Neural cell (in vitro differentiated cells): ENCODE data around the gene DNER. TPM values are rescaled to one million over a fixed set of nuclear protein-coding genes. Genes with fewer than 3 reads are reported as not detected.
A peak's percentile ranks its signal among the peaks of the same experiment; 100 is the strongest.

Experiments
- H2AFZ ChIP-seq: fragments of 200-600, 300-800 bp; sonication (generic), shearing (Covaris generic); 2 replicates; pipeline ENCODE4 v1.6.0; 2014; ENCODE audit warnings: low read depth, mild to moderate bottlenecking, antibody characterized with exemption, low read length, moderate library complexity
- H3F3A ChIP-seq: fragments of 200-600 bp; shearing (Covaris generic); 2 replicates; pipeline ENCODE4 v1.6.1; 2016; ENCODE audit warnings: mild to moderate bottlenecking, moderate library complexity, mixed read lengths, antibody characterized with exemption, low read length; ENCODE audit not compliant: insufficient read depth, poor library complexity, severe bottlenecking
- H3K27ac ChIP-seq: fragments of 200-600, 300-800 bp; sonication (generic), shearing (Covaris generic); 2 replicates; pipeline ENCODE4 v1.5.1; 2014; ENCODE audit warnings: mild to moderate bottlenecking, low read length, moderate library complexity
- H3K27me3 ChIP-seq: fragments of 300-800, 200-600 bp; sonication (generic), shearing (Covaris generic); 2 replicates; pipeline ENCODE4 v1.6.0; 2014; ENCODE audit warnings: mild to moderate bottlenecking, low read depth, low read length, moderate library complexity; ENCODE audit not compliant: insufficient read depth
- H3K36me3 ChIP-seq: fragments of 300-800, 200-600 bp; sonication (generic), shearing (Covaris generic); 2 replicates; pipeline ENCODE4 v1.5.1; 2014; ENCODE audit warnings: mild to moderate bottlenecking, antibody characterized with exemption, low read length, moderate library complexity; ENCODE audit not compliant: insufficient read depth
- H3K4me2 ChIP-seq: fragments of 300-800, 200-600 bp; sonication (generic), shearing (Covaris generic); 2 replicates; pipeline ENCODE4 v1.6.0; 2014; ENCODE audit warnings: mild to moderate bottlenecking, low read length
- H3K4me3 ChIP-seq: fragments of 300-800, 200-600 bp; sonication (generic), shearing (Covaris generic); 2 replicates; pipeline ENCODE4 v1.5.1; 2014; ENCODE audit warnings: mild to moderate bottlenecking, low read length, moderate library complexity
- H3K79me2 ChIP-seq: fragments of 200-600 bp; shearing (Covaris generic); replicated peaks from 2 replicates; pipeline ENCODE4 v1.6.0; 2014; ENCODE audit warnings: mild to moderate bottlenecking, low read length, moderate library complexity; ENCODE audit not compliant: insufficient read depth
- H3K9ac ChIP-seq: fragments of 300-800, 200-600 bp; sonication (generic), shearing (Covaris generic); 2 replicates; pipeline ENCODE4 v1.6.1; 2016; ENCODE audit warnings: mild to moderate bottlenecking, low read length, mixed read lengths
- H3K9me2 ChIP-seq: fragments of 200-600 bp; shearing (Covaris generic); 2 replicates; pipeline ENCODE4 v1.6.1; 2016; ENCODE audit warnings: mild to moderate bottlenecking, low read length, mixed read lengths; ENCODE audit not compliant: insufficient read depth
- H3K9me3 ChIP-seq: fragments of 200-600, 300-800 bp; sonication (generic), shearing (Covaris generic); 2 replicates; pipeline ENCODE4 v1.6.1; 2016; ENCODE audit warnings: mild to moderate bottlenecking, mixed run types, low read length, moderate library complexity, mixed read lengths
- H4K20me1 ChIP-seq: fragments of 200-600 bp; shearing (Covaris generic); 2 replicates; pipeline ENCODE4 v1.6.1; 2016; ENCODE audit warnings: mild to moderate bottlenecking, mixed run types; ENCODE audit not compliant: insufficient read depth
- EP300 ChIP-seq: fragments of 450-650 bp; conservative IDR thresholded peaks from 2 replicates; pipeline ENCODE4 v1.6.1; 2014; ENCODE audit warnings: antibody characterized with exemption, mild to moderate bottlenecking, moderate library complexity; ENCODE audit not compliant: poor library complexity, severe bottlenecking
- EZH2 ChIP-seq: fragments of 200-600, 300-800 bp; shearing (Covaris generic), sonication (generic); IDR thresholded peaks from 2 replicates; pipeline ENCODE4 v1.6.1; 2014; ENCODE audit warnings: antibody characterized with exemption, low read length, borderline replicate concordance, mild to moderate bottlenecking; ENCODE audit not compliant: insufficient read depth, poor library complexity, severe bottlenecking
- MXI1 ChIP-seq: fragments of 450-650 bp; conservative IDR thresholded peaks from 2 replicates; pipeline ENCODE4 v1.6.1; 2014; ENCODE audit warnings: antibody characterized with exemption, mild to moderate bottlenecking; ENCODE audit not compliant: poor library complexity, severe bottlenecking
- POLR2AphosphoS5 ChIP-seq: IDR thresholded peaks from 2 replicates; pipeline ENCODE4 v1.6.1; 2012
- RAD21 ChIP-seq: fragments of 450-650 bp; conservative IDR thresholded peaks from 2 replicates; pipeline ENCODE4 v1.6.1; 2014; ENCODE audit warnings: antibody characterized with exemption, mild to moderate bottlenecking, moderate library complexity
- SMC3 ChIP-seq: fragments of 450-650 bp; conservative IDR thresholded peaks from 2 replicates; pipeline ENCODE4 v1.6.1; 2014; ENCODE audit warnings: antibody characterized with exemption, mild to moderate bottlenecking, moderate library complexity; ENCODE audit not compliant: poor library complexity
- TAF1 ChIP-seq: IDR thresholded peaks from 2 replicates; pipeline ENCODE4 v1.6.1; 2012; ENCODE audit warnings: low read depth
- polyA plus RNA-seq: library from polyadenylated mRNA; depleted of rRNA; stranded (reverse); fragments of >200 nt; gene quantifications from 2 replicates; pipeline ENCODE4 v1.2.3, GENCODE V29; 2014
- TF ChIP-seq, protein P1 (sequence below): IDR thresholded peaks from 2 replicates; pipeline ENCODE4 v1.6.1; 2012; ENCODE audit warnings: borderline replicate concordance
- TF ChIP-seq, protein P2 (sequence below): fragments of 450-650 bp; IDR thresholded peaks from 2 replicates; pipeline ENCODE4 v1.5.1; 2014; ENCODE audit warnings: antibody characterized with exemption, mild to moderate bottlenecking, moderate library complexity; ENCODE audit not compliant: poor library complexity, severe bottlenecking

DNER gene
- polyA plus RNA-seq, 1 donor from 2014 or later, result 310 TPM

DNA sequence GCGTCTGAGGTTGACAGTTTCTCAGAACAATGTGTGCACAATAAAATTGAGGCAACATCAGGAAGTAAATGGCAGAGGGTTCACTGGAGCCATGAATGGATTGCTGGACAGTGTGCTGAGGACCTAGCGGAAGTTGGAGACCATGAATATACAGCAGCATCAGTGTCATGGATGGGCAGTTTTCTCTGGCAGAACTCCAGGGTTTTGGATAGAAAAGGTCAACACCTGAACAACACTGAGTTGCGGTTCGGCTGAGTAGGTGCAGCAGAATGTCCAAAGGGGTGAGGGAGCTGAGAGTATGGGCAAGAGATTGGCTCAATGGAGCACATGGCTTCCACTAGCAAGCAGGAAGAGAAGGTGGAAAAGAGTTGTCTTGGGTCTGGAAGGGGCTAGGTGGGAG is 73.7 kb downstream of the DNER start:
- no peaks in the 10 kb centered on the region for H3K36me3 ChIP-seq
- TF ChIP-seq POLR2AphosphoS5 (no peak), SMC3 (no peak)

DNA sequence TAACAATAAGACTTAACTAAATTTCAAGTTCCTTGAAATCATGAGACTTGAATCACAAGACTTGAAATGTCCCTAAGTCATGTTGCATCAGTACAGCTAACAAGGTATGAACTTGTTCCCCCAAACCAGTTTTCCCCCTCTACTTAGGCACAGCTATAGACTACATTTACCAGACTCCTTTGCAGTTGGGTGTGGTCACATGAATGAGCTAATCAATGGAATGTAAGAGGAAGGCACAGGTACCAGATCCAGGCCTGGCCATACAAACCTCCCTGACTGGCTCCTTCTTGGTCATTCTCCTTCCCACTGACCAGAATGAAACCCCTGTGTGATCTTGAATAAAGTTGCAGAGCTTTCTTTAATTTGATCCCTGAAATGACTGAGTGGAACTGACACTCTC is 77.8 kb downstream of the DNER start:
- no peak for TF ChIP-seq RAD21
- TF ChIP-seq EZH2, result no peak
- no peak for TF ChIP-seq POLR2AphosphoS5
- no peak for TF ChIP-seq EP300
- no peak for TF ChIP-seq SMC3
- TF ChIP-seq MXI1, result no peak
- TF ChIP-seq, protein P1, sequence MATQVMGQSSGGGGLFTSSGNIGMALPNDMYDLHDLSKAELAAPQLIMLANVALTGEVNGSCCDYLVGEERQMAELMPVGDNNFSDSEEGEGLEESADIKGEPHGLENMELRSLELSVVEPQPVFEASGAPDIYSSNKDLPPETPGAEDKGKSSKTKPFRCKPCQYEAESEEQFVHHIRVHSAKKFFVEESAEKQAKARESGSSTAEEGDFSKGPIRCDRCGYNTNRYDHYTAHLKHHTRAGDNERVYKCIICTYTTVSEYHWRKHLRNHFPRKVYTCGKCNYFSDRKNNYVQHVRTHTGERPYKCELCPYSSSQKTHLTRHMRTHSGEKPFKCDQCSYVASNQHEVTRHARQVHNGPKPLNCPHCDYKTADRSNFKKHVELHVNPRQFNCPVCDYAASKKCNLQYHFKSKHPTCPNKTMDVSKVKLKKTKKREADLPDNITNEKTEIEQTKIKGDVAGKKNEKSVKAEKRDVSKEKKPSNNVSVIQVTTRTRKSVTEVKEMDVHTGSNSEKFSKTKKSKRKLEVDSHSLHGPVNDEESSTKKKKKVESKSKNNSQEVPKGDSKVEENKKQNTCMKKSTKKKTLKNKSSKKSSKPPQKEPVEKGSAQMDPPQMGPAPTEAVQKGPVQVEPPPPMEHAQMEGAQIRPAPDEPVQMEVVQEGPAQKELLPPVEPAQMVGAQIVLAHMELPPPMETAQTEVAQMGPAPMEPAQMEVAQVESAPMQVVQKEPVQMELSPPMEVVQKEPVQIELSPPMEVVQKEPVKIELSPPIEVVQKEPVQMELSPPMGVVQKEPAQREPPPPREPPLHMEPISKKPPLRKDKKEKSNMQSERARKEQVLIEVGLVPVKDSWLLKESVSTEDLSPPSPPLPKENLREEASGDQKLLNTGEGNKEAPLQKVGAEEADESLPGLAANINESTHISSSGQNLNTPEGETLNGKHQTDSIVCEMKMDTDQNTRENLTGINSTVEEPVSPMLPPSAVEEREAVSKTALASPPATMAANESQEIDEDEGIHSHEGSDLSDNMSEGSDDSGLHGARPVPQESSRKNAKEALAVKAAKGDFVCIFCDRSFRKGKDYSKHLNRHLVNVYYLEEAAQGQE, result no peak
- TF ChIP-seq TAF1, result no peak
- TF ChIP-seq, protein P2, sequence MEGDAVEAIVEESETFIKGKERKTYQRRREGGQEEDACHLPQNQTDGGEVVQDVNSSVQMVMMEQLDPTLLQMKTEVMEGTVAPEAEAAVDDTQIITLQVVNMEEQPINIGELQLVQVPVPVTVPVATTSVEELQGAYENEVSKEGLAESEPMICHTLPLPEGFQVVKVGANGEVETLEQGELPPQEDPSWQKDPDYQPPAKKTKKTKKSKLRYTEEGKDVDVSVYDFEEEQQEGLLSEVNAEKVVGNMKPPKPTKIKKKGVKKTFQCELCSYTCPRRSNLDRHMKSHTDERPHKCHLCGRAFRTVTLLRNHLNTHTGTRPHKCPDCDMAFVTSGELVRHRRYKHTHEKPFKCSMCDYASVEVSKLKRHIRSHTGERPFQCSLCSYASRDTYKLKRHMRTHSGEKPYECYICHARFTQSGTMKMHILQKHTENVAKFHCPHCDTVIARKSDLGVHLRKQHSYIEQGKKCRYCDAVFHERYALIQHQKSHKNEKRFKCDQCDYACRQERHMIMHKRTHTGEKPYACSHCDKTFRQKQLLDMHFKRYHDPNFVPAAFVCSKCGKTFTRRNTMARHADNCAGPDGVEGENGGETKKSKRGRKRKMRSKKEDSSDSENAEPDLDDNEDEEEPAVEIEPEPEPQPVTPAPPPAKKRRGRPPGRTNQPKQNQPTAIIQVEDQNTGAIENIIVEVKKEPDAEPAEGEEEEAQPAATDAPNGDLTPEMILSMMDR, result no peak
- H3F3A ChIP-seq, result no peaks in the 10 kb centered on the region
- no peak overlapping the region for H3K4me2 ChIP-seq
- no peak overlapping the region for H2AFZ ChIP-seq
- no peaks in the 10 kb centered on the region for H3K36me3 ChIP-seq
- H3K4me3 ChIP-seq, result no peak overlapping the region
- no peak overlapping the region for H3K27ac ChIP-seq
- no peaks in the 10 kb centered on the region for H4K20me1 ChIP-seq
- no peaks in the 10 kb centered on the region for H3K9me2 ChIP-seq
- H3K9ac ChIP-seq, result no peak overlapping the region
- H3K79me2 ChIP-seq, result peaks cover 17% of the 10 kb centered on the region
- no peaks in the 10 kb centered on the region for H3K27me3 ChIP-seq
- H3K9me3 ChIP-seq, result no peaks in the 10 kb centered on the region

More for the DNA sequence above, 73.7 kb downstream of the DNER start:
- Histone ChIP-seq H3K9me3 (no peaks in the 10 kb centered on the region), H3K4me2 (no peak overlapping the region), H3K9ac (no peak overlapping the region), H3K27me3 (no peaks in the 10 kb centered on the region), H3K4me3 (no peak overlapping the region), H3K79me2 (peaks cover 5% of the 10 kb centered on the region), H4K20me1 (no peaks in the 10 kb centered on the region), H3K27ac (no peak overlapping the region), H2AFZ (no peak overlapping the region), H3K9me2 (no peaks in the 10 kb centered on the region), H3F3A (no peaks in the 10 kb centered on the region)

DNA sequence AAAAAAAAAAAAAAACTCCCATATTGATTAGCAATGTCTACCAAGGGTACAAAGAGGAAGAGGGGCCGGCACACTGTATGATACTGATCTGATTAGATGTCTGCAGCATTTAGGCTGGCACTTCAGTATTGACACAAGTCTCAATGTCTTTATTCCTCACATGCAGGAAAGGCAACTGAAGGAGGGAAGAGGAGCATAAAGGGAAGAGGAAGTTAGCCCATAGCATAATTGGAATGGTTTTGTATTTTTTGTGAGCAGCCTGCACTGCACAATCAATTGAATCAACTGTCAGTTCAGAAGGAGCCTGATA is 79.0 kb downstream of the DNER start:
- H3F3A ChIP-seq, result no peaks in the 10 kb centered on the region
- no peak for TF ChIP-seq RAD21
- TF ChIP-seq POLR2AphosphoS5, result no peak
- no peak for TF ChIP-seq MXI1
- no peak for TF ChIP-seq EZH2
- no peak for TF ChIP-seq TAF1
- no peak for TF ChIP-seq EP300
- TF ChIP-seq, protein P2, result no peak

More for the DNA sequence above, 79.0 kb downstream of the DNER start:
- Histone ChIP-seq H3K4me3 (peak overlapping the region; percentile 51), H3K9me2 (no peaks in the 10 kb centered on the region), H3K9me3 (no peaks in the 10 kb centered on the region), H3K4me2 (peak overlapping the region; percentile 59), H3K9ac (peak overlapping the region; percentile 37), H2AFZ (no peak overlapping the region), H4K20me1 (no peaks in the 10 kb centered on the region), H3K79me2 (peaks cover 25% of the 10 kb centered on the region), H3K27ac (peak overlapping the region; percentile 79), H3K27me3 (no peaks in the 10 kb centered on the region), H3K36me3 (no peaks in the 10 kb centered on the region)
